ENCODE measurements around the gene ZBTB7C.

The ZBTB7C gene

DNA sequence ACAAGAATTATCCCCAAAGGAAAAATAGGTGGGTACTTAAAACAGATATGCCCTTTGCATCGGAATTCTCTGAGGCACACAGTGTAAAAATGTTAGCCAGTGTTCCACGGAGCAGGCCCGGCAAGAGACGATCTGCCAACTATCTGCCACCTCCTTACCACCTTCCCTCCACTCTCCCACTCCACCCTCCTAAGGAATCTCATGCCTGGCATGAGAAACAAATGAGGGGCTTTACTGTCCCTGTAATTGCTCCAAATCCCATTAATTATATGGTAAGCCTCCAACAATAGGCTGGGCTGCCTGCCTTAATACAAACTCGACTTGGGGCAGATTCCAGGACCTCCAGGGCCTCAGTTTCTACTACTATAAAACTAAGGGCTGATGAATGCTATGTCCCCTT lies 102.3 kb downstream of the ZBTB7C start (continued):
- TF ChIP-seq, protein P1, sequence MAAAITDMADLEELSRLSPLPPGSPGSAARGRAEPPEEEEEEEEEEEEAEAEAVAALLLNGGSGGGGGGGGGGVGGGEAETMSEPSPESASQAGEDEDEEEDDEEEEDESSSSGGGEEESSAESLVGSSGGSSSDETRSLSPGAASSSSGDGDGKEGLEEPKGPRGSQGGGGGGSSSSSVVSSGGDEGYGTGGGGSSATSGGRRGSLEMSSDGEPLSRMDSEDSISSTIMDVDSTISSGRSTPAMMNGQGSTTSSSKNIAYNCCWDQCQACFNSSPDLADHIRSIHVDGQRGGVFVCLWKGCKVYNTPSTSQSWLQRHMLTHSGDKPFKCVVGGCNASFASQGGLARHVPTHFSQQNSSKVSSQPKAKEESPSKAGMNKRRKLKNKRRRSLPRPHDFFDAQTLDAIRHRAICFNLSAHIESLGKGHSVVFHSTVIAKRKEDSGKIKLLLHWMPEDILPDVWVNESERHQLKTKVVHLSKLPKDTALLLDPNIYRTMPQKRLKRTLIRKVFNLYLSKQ (tag by site-specific recombination; IDR thresholded peaks at IDR 0.05; ENCODE audit: borderline replicate concordance): no peak
- TF ChIP-seq ZNF223 (tag by site-specific recombination; IDR thresholded peaks at IDR 0.05): no peak
- no peak for TF ChIP-seq MYNN (tag by site-specific recombination; IDR thresholded peaks at IDR 0.05; ENCODE audit: borderline replicate concordance)
- TF ChIP-seq SCRT2 (tag by site-specific recombination; IDR thresholded peaks at IDR 0.05): no peak

DNA sequence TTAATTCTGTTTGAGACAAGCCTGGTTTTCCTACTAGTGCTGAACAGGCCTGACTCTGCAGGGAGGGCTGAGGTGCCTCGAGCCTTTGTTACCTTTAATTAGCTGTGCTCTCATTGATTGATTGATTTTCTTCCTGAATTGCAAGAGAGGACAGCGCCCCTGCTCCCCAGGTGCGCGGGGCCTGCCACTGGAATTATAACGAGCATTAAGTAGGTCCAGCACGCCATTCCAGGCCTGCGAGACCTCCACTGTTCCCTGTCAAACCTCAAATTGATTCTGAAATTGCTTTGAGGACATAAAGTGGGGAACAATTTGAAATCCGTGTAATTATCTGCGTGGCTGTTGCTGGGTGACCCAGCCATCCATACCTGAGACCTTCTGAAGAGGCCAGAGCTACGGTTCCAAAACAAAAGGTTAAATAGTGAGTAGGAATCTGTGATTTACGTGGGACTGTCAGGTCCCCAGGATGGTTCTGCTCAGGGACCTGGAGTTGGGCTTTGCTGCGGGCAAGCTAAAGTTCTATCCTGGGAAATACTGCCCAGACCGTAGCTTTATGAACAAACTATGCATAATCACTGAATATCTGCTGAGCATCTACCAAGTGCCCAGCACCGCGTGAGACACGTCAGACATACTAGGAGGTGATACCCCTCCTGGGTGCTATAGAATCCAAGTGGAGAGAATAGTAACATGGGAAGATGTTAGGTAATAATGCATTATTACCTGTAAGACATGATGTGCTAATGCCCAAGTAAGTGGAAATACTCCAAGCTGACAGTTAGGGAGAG lies 104.1 kb downstream of the ZBTB7C start:
- Histone ChIP-seq H3K9me3 (ENCODE audit: control insufficient read depth, insufficient read depth, low read depth, low read length) (no peaks in the 10 kb centered on the region), H3K4me1 (ENCODE audit: control insufficient read depth, insufficient read depth, low read length) (no peaks in the 10 kb centered on the region), H3K4me3 (ENCODE audit: low read depth, low read length) (no peak overlapping the region), H3K27ac (ENCODE audit: extremely low read depth, low read depth, low read length) (no peak overlapping the region), H3K36me3 (ENCODE audit: control insufficient read depth in 2 of 2, insufficient read depth in 1 of 2, low read length in 2 of 2) (no peaks in the 10 kb centered on the region)
- TF ChIP-seq TRIM28 (IDR thresholded peaks at IDR 0.05; ENCODE audit: borderline replicate concordance, low read length): no peak
- no peak for TF ChIP-seq ZNF221 (tag by site-specific recombination; IDR thresholded peaks at IDR 0.05; ENCODE audit: borderline replicate concordance)
- no peak for TF ChIP-seq ZNF560 (tag by site-specific recombination; IDR thresholded peaks at IDR 0.05; ENCODE audit: borderline replicate concordance)
- no peak for TF ChIP-seq ZBTB7A (tag by site-specific recombination; IDR thresholded peaks at IDR 0.05; ENCODE audit: low read depth)
- TF ChIP-seq, protein P2, sequence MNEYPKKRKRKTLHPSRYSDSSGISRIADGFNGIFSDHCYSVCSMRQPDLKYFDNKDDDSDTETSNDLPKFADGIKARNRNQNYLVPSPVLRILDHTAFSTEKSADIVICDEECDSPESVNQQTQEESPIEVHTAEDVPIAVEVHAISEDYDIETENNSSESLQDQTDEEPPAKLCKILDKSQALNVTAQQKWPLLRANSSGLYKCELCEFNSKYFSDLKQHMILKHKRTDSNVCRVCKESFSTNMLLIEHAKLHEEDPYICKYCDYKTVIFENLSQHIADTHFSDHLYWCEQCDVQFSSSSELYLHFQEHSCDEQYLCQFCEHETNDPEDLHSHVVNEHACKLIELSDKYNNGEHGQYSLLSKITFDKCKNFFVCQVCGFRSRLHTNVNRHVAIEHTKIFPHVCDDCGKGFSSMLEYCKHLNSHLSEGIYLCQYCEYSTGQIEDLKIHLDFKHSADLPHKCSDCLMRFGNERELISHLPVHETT (tag by site-specific recombination; IDR thresholded peaks at IDR 0.05): no peak
- no peak for TF ChIP-seq OVOL3 (tag by site-specific recombination; IDR thresholded peaks at IDR 0.05)
- no peak for TF ChIP-seq ZNF48 (tag by site-specific recombination; IDR thresholded peaks at IDR 0.05)
- no peak for TF ChIP-seq ZNF555 (tag by site-specific recombination; conservative IDR thresholded peaks at IDR 0.05)
- no peak for TF ChIP-seq ZNF184 (tag by site-specific recombination; IDR thresholded peaks at IDR 0.05)
- TF ChIP-seq ZNF843 (tag by site-specific recombination; IDR thresholded peaks at IDR 0.05): no peak
- no peak for TF ChIP-seq ZBTB8A (tag by site-specific recombination; IDR thresholded peaks at IDR 0.05)
- TF ChIP-seq ZSCAN30 (tag by site-specific recombination; IDR thresholded peaks at IDR 0.05): no peak
- no peak for TF ChIP-seq ZNF311 (tag by site-specific recombination; IDR thresholded peaks at IDR 0.05; ENCODE audit: borderline replicate concordance)
- no peak for TF ChIP-seq ZNF248 (tag by site-specific recombination; IDR thresholded peaks at IDR 0.05)
- TF ChIP-seq, protein P3, sequence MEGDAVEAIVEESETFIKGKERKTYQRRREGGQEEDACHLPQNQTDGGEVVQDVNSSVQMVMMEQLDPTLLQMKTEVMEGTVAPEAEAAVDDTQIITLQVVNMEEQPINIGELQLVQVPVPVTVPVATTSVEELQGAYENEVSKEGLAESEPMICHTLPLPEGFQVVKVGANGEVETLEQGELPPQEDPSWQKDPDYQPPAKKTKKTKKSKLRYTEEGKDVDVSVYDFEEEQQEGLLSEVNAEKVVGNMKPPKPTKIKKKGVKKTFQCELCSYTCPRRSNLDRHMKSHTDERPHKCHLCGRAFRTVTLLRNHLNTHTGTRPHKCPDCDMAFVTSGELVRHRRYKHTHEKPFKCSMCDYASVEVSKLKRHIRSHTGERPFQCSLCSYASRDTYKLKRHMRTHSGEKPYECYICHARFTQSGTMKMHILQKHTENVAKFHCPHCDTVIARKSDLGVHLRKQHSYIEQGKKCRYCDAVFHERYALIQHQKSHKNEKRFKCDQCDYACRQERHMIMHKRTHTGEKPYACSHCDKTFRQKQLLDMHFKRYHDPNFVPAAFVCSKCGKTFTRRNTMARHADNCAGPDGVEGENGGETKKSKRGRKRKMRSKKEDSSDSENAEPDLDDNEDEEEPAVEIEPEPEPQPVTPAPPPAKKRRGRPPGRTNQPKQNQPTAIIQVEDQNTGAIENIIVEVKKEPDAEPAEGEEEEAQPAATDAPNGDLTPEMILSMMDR (tag by site-specific recombination; IDR thresholded peaks at IDR 0.05): no peak
- POLR2A ChIA-PET: no interaction called here
- CTCF ChIA-PET: interaction anchor here (0.6 to 1.0 kb wide), 5 partner anchors 9 to 207 kb away, joined by 3 to 5 read pairs (median 4); no protein-coding TSS in a partner anchor

- no peaks in the 10 kb centered on the region for H3K36me3 ChIP-seq (ENCODE audit: control insufficient read depth in 2 of 2, insufficient read depth in 1 of 2, low read length in 2 of 2)
- H3K4me1 ChIP-seq (ENCODE audit: control insufficient read depth, insufficient read depth, low read length): no peaks in the 10 kb centered on the region
- CTCF ChIA-PET: interaction anchor here (0.7 kb wide), 1 partner anchor 1953 kb away, joined by 3 read pairs; no protein-coding TSS in a partner anchor
- no peak overlapping the region for H3K4me3 ChIP-seq (ENCODE audit: low read depth, low read length)
- no peaks in the 10 kb centered on the region for H3K9me3 ChIP-seq (ENCODE audit: control insufficient read depth, insufficient read depth, low read depth, low read length)
- no peak overlapping the region for H3K27ac ChIP-seq (ENCODE audit: extremely low read depth, low read depth, low read length)
- POLR2A ChIA-PET: no interaction called here
- no peak for TF ChIP-seq ZNF488 (tag by site-specific recombination; IDR thresholded peaks at IDR 0.05)
- TF ChIP-seq, protein P4, sequence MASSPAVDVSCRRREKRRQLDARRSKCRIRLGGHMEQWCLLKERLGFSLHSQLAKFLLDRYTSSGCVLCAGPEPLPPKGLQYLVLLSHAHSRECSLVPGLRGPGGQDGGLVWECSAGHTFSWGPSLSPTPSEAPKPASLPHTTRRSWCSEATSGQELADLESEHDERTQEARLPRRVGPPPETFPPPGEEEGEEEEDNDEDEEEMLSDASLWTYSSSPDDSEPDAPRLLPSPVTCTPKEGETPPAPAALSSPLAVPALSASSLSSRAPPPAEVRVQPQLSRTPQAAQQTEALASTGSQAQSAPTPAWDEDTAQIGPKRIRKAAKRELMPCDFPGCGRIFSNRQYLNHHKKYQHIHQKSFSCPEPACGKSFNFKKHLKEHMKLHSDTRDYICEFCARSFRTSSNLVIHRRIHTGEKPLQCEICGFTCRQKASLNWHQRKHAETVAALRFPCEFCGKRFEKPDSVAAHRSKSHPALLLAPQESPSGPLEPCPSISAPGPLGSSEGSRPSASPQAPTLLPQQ (tag by site-specific recombination; IDR thresholded peaks at IDR 0.05): no peak
- no peak for TF ChIP-seq ZNF610 (tag by site-specific recombination; IDR thresholded peaks at IDR 0.05; ENCODE audit: borderline replicate concordance)
- TF ChIP-seq, protein P3 (tag by site-specific recombination; IDR thresholded peaks at IDR 0.05): no peak
- TF ChIP-seq KLF16 (tag by site-specific recombination; IDR thresholded peaks at IDR 0.05): no peak
- TF ChIP-seq ZSCAN30 (tag by site-specific recombination; IDR thresholded peaks at IDR 0.05): no peak
- no peak for TF ChIP-seq ZBTB17 (tag by site-specific recombination; IDR thresholded peaks at IDR 0.05)
Measured at GRCh38 chr18:48303883-48304282, 105.3 kb downstream of the ZBTB7C start.
